GM19025 (cell line): Measurements from ENCODE around the gene WDR11.
A peak's percentile ranks its signal among the peaks of the same experiment; 100 is the strongest.

ENCODE experiments used
- ATAC-seq: cut with Tn5 transposase; IDR thresholded peaks from one replicate; pipeline ENCODE4 v1.9.1; 2021; ENCODE audit warnings: mild to moderate bottlenecking, low read depth, moderate library complexity; ENCODE audit not compliant: unreplicated experiment

The WDR11 gene

GRCh38 chr10:120850911-120851865, at the start of gene WDR11:
Gene WDR11, plus strand, starts transcription at chr10:120851362. Its CDS starts 59 bp downstream, at chr10:120851421.
- peak; percentile 97 for ATAC-seq

- ATAC-seq: no peak
These were observed 48.2 kb upstream of the WDR11 start for GRCh38 chr10:120802935-120803334.

- ATAC-seq: no peak
These were observed 47.2 kb upstream of the WDR11 start for GRCh38 chr10:120803972-120804371.

DNA sequence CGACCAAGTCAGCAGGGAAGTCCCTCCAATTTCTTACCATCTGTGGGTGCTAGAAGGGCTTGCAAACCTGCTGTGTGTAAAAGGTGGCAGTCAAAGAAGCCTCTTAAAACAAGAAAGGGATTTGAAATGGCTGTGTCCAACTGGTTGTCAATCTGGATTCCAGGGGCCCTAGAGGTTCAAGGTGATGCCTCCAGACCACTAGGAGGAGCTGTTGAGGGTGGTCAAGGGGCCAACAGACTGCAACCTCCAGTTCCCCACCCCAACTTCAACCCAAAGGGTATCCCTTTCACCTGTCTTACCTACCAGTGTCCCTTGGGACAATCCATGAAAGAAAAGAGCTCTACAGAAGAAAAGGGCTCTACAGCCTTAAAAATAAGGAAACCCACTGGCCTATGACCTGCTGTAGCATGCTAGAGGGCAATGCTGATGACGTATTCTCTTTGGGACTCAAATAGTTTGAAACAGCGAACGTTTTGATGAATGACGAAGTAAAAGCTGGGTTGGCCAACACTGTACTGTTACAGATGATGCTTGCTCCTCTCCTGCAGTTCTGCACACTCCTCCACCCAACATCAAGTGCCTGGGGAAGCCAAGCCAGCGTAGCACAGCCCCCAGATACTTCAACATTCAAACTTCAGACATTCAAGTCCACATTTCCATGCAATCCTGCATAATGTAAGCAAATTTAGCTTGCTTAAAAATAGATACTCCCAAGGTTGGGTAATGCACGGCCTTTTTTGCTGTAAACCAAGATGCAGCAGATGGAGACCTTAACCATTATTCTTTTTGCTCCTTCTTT, 45.9 kb upstream of the WDR11 start:
- no peak for ATAC-seq

DNA sequence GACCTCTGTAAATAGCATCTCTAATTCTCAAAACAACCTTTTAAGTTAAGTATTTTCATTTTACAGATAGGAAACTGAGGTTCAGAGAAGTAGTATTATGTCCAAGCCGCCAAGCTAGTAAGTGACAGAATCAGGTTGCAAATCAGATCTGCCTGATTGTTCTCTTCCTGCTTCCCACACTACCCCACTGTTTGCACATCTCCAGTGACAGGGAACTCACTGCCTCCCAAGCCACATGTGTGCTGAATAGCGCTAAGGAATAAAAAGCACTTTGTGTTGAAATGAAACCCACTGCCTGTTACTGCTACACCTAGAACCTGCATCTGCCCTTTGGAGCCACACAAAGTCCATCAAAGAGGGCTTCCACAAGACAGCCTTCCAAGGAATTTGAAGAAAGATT, 45.1 kb upstream of the WDR11 start:
- no peak for ATAC-seq

DNA sequence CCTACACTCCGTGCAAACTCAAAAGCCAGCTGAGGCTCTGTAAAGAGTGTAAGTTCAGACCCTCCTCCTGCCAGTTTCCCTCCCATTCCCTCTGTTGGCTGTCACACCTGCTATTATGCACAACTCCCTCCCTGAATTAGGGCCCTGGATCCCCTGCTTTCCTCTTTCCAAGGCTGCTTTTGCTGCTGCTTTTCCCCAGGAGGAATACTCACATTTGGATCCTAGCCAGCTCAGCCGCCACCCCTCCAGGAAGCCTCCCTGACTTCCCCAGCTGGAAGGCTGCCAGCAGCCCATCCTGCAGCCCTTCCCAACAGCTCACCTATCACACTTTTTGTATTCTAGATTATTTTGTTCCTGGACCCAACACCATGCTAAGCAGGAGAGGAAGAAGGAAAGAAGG, 40.9 kb upstream of the WDR11 start:
- no peak for ATAC-seq

GRCh38 chr10:120813085-120813484, 38.1 kb upstream of the WDR11 start:
- ATAC-seq: no peak

GRCh38 chr10:120818301-120818700, 32.9 kb upstream of the WDR11 start:
- ATAC-seq: no peak

DNA sequence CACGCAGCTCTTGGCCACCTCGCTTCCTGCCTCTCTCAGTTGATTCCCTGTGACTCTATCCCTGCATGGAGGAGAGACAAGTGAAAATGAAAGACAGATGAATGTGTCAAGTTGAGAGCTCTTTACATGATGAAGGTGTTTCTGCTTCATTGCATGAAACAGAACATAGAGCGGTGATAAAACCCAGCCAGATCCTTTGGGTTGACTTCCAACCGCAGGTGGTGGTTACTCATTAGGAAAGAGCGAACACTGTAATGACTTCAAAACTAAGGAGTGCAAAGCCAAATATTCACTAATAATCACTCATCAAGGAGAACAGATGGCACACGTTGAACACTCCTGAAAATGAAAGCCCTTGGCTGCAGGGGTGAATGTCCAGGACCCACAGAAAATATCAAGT, 31.8 kb upstream of the WDR11 start:
- ATAC-seq: no peak

DNA sequence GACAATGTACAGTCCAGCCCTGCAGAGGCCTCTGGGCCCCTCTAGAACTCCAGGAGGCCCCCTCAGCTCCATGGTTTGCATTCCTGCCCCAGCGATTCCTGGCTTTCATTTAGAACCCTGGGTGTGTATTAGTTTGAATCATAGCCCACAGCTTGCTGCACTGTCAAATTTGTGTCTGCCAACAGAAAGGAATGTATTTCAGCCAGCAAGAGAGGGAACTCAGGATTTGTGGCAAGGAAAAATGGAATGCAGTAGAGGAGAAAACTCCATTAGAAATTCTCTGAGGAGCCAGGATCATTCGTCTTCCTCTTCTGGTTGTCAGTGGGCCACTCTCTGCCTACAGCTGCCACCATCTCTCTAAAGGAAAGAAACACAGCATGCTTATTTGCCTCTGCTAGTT, 27.9 kb upstream of the WDR11 start:
- ATAC-seq: no peak

GRCh38 chr10:120824881-120825309, 26.3 kb upstream of the WDR11 start:
- ATAC-seq: no peak

DNA sequence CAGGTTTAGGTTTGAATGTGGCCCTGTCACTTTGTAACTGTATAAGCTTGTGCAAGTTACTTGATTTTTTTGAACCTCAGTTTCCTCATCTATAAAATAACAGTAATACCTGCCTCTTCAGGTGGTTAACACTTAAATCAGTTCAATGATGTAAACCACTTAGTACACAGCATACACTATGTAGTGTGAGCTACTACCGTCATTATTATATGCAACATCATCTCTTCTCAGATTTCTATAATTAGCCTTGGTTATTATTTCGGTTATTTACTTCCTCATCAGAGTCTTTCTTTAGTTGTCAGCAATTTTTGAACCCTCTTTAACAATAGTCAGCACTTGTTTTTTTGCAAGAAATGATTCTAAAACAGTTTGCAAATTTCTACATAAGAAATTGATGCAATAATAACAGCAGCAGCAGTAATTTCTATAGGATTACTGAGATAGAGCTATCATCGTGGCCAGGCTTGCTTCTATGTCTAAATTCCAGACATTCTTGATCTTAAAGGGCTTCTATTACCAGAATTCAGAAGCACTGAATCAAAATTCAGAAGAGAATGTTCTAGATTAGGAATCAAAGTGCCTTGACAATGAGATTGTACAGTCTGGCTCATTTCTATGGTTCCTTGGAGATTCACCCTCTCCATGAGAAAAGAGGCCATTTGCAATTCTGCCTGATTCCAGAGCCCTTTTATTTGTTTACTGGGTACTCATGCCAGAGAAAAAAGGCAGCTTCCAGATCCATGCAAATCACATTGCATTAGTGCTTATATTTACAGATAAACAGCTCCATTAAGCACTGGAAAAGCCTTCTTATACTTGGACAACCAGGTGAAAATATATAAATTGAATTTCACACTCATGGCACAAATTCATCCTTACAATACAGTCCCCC, 25.0 kb upstream of the WDR11 start:
- no peak for ATAC-seq

GRCh38 chr10:120827251-120827875, 23.8 kb upstream of the WDR11 start:
- no peak for ATAC-seq

GRCh38 chr10:120828763-120829319, 22.3 kb upstream of the WDR11 start:
- ATAC-seq: no peak

DNA sequence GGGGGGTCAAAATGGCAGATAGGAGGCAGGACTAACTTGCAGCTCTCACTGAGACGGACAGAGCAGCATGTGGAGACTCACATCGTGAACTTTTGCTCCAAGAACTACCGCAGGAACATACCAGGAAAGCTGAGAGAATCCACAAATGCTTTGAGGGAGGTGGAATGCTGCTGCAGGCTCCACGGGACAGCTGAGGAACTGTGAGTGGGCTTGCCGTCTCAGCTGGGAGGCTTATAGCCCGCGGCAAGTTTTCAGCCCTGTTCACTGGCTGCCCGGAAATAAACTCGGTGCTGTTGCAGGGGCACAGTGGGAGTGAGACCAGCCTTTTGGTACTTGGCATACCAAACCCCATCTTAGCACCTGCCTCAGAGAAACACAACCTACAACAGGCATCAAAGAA, 19.1 kb upstream of the WDR11 start:
- ATAC-seq: no peak

DNA sequence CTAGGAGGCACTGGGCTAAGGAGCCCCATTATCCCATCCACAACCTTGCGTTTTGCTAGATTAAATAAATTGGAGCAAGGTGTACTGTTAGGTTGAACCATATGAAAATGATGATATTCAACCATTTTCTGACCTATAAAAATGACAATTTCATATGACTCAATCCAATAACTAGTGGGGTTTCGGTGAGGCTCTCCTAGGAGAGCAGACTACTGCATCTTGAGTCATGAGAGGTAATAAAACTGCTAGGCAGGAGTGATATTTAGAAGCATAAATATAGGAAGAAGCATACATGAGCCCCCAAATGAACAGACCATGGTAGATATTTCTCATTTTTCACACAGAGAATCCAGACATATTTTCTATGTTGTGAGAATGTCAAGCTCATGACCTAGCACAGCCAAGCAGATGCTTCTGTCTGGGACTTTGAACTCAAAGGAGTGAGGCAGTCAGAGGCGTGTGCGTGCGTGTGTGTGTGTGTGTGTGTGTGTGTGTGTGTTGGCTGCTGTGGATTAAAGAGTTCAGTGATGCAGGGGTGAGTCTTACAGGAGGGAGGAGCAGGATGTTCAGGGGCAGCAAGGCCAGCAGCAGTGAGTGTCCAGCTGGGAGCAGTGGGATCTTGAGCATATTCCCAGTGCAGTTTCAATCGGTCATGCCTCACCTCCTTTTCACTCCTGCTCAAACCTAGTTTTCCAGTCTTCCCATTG, 17.8 kb upstream of the WDR11 start:
- no peak for ATAC-seq

GRCh38 chr10:120835603-120836002, 15.6 kb upstream of the WDR11 start:
- no peak for ATAC-seq

GRCh38 chr10:120838941-120839340, 12.2 kb upstream of the WDR11 start:
- ATAC-seq: no peak

DNA sequence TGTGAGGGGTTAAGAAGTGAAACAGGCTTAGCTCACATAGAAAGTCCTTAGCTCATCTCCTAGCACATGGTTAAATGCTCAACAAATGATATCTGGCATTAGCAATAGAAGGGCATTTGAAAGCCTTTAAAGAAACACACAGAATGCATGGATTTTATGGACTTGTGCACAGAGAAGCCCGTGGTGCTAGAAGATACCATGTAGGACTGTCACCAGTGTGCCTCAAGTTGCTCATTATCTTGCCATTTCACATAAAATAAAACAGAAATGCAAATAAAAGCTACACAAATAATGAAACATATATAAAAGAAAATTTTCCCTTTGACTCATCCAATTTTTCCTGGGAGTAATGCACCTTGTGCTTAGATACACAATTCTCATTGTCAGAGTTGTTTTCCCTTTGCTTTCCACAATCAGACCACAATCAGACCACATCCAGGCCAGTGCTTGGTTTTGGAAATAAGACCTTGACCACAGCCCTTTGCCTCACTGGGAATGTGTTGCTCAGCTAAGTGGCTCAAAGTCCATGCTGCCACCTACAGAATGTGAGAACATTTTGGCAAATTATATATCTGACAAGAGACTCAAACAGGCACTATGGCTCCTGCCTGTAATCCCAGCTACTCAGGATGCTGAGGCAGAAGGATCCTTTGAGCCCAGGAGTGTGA, 9.5 kb upstream of the WDR11 start:
- ATAC-seq: no peak
